Psoas muscle (tissue), 8 donors: ENCODE results near the gene SOD3. TPM values are rescaled to one million over a fixed set of nuclear protein-coding genes. Genes with fewer than 3 reads are reported as not detected.

Experiments used
- ATAC-seq, 4 donors: fragments of 200-7000 bp; cut with Tn5 transposase; one replicate each; pipeline ENCODE4 v1.9.1; 2020; ENCODE audit warnings: moderate library complexity in 3 of 4, mild to moderate bottlenecking in 2 of 4
- DNase-seq, 2 donors: peaks; one replicate each; pipeline ENCODE4 v3.0.0-alpha.2; 2020
- H3K27ac ChIP-seq: fragments of 200-600 bp; one replicate; pipeline ENCODE4 v1.8.0; 2022
- H3K27me3 ChIP-seq, 3 donors: fragments of 200-600 bp in 1 of 3; one replicate each; pipeline versions ENCODE4 v1.6.1 to v1.8.0; 2013 to 2022; ENCODE audit warnings: low read length in 2 of 3, mild to moderate bottlenecking in 2 of 3, moderate library complexity in 1 of 3; ENCODE audit not compliant: insufficient read depth in 3 of 3
- H3K36me3 ChIP-seq, 2 donors: fragments of 200-600 bp in 1 of 2; one replicate each; pipeline versions ENCODE4 v1.6.1 to v1.8.0; 2013 to 2022; ENCODE audit warnings: low read depth in 1 of 2, mild to moderate bottlenecking in 1 of 2, moderate library complexity in 1 of 2; ENCODE audit not compliant: insufficient read depth in 1 of 2
- H3K4me1 ChIP-seq: fragments of 200-600 bp; one replicate; pipeline ENCODE4 v1.8.0; 2022
- H3K4me3 ChIP-seq: fragments of 200-600 bp; one replicate; pipeline ENCODE4 v1.8.0; 2022; ENCODE audit warnings: mild to moderate bottlenecking
- H3K9me3 ChIP-seq: fragments of 200-600 bp; one replicate; pipeline ENCODE4 v1.8.0; 2022
- CTCF ChIP-seq: fragments of 200-600 bp; IDR thresholded peaks from one replicate; pipeline ENCODE4 v1.8.0; 2022; ENCODE audit warnings: antibody characterized with exemption
- WGBS, 3 donors: extraction: QIAGEN DNeasy Blood & Tissue Kit; methylation state at CpG; one replicate each; pipeline versions ENCODE4 v1.1.6 to v1.1.7; 2013; 5-methylcytosine and 5-hydroxymethylcytosine counted together
- intact Hi-C, 2 donors: fragments of 100-400 bp; cut with DNase I; formaldehyde crosslinking; loops; one replicate each; pipeline versions ENCODE4 v1.11.0 to v1.14.2; 2022
- polyA plus RNA-seq, 3 donors: library from polyadenylated mRNA; stranded (reverse); fragments of 200-250 nt; gene quantifications; one replicate each; pipeline ENCODE4 v1.2.3, GENCODE V29; 2013
- total RNA-seq, 4 donors: library from RNA; stranded (reverse); fragmentation: NEBNext Ultra II Directional in 2 of 4; extraction: Animal tissue kit (Norgen Biotek cat#: 25700) in 2 of 4; gene quantifications; one replicate each; pipeline versions ENCODE4 v1.2.1 to v1.2.4, GENCODE V29; 2021 to 2023
- donor health status: healthy with polysubstance abuse.
- donor health status: DM: no; HTN: no; CAD: no; lungs with moderate emphysema.
- donor health status: Bipolar disorder and iron deficiency.
- donor health status: healthy.
- donor health status: DM: yes; HTN: yes; CAD: no.
- donor health status: DM: no; HTN: no; CAD: no.
- donor health status: DM: no; HTN: no; CAD: no.
- donor health status: DM: yes; HTN: yes; CAD: no.

SOD3 gene
- total and polyA plus RNA-seq, 7 donors, result 1.5 to 15.6 (median 5.3) TPM

DNA sequence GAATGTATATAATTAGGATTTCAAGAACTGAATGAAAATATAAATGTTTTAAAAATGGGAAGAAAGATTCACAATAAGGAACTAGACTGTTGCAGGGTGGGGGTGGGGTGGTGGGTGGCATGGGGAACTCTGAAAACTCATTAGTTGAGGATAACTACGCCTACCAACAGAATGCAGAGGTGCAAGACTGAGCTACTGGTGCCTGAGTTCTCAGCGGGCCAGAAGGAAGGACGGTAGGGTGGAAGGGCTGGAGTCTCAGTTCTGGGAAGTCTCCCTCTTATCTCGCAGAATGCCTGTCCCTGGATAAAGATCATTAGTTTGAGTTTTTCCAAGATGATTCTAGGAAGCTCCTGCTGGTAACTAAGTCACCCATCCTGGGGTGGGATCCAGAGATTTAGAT, 1.3 kb upstream of the SOD3 start:
- intact Hi-C loops, result loop anchor here in 1 of 2 donors (5.0 to 10.0 kb wide), 2 partner anchors 42 to 209 kb away; partner anchors contain the start of gene DHX15
- H3K4me1 ChIP-seq, result peaks cover 18% of the 10 kb centered on the region
- H3K36me3 ChIP-seq, result no peaks in the 10 kb centered on the region
- ATAC-seq (no peak), DNase-seq (no peak)
- WGBS, 3 donors, result 72 to 84% (median 79%) methylated on average over 4 of the region's 4 CpGs
- H3K27me3 ChIP-seq, result no peaks in the 10 kb centered on the region
- peak overlapping the region; percentile 55 for H3K4me3 ChIP-seq
- no peaks in the 10 kb centered on the region for H3K9me3 ChIP-seq
- peak overlapping the region; percentile 74 for H3K27ac ChIP-seq
- TF ChIP-seq CTCF, result no peak

GRCh38 chr4:24794480-24794879, 893 bp upstream of the SOD3 start:
- TF ChIP-seq CTCF, result no peak
- DNase-seq, result peak; percentile 41 to 60
- Histone ChIP-seq H3K9me3 (no peaks in the 10 kb centered on the region), H3K4me1 (peaks cover 18% of the 10 kb centered on the region), H3K36me3 (no peaks in the 10 kb centered on the region), H3K27ac (peak overlapping the region; percentile 74), H3K4me3 (peak overlapping the region; percentile 55), H3K27me3 (no peaks in the 10 kb centered on the region)
- ATAC-seq, result peak in 3 of 4 donors; percentile 41 to 65 (median 54)
- 40 to 42% (median 41%) methylated on average over 10 of the region's 10 CpGs for WGBS, 3 donors
- intact Hi-C loops, result loop anchor here in 1 of 2 donors (5.0 to 10.0 kb wide), 2 partner anchors 42 to 210 kb away; partner anchors contain the start of gene DHX15

GRCh38 chr4:24795666-24796381, 451 bp downstream of the SOD3 start:
- H3K27me3 ChIP-seq, result peaks cover 0 to 5% (median 3%) of the 10 kb centered on the region in 3 donors
- ATAC-seq (peak in 2 of 4 donors; percentile 1 to 34), DNase-seq (no peak)
- H3K4me1 ChIP-seq, result peaks cover 20% of the 10 kb centered on the region
- no peaks in the 10 kb centered on the region for H3K36me3 ChIP-seq
- WGBS, 3 donors, result 52 to 61% (median 56%) methylated on average over 9 of the region's 9 CpGs
- H3K27ac ChIP-seq, result peak overlapping the region; percentile 74
- no peaks in the 10 kb centered on the region for H3K9me3 ChIP-seq
- TF ChIP-seq CTCF, result no peak
- H3K4me3 ChIP-seq, result peak overlapping the region; percentile 55
- intact Hi-C loops, result loop anchor here in 1 of 2 donors (10.0 kb wide), 1 partner anchor 211 kb away; the partner anchor contains the start of gene DHX15

GRCh38 chr4:24796620-24797019, 1.2 kb downstream of the SOD3 start:
- no peak for TF ChIP-seq CTCF
- ATAC-seq (no peak), DNase-seq (no peak)
- peaks cover 23% of the 10 kb centered on the region for H3K4me1 ChIP-seq
- no peak overlapping the region for H3K27ac ChIP-seq
- H3K36me3 ChIP-seq, result no peaks in the 10 kb centered on the region
- intact Hi-C loops, result loop anchor here in 1 of 2 donors (10.0 kb wide), 1 partner anchor 212 kb away; the partner anchor contains the start of gene DHX15
- H3K27me3 ChIP-seq, result peaks cover 0 to 5% (median 3%) of the 10 kb centered on the region in 3 donors
- H3K9me3 ChIP-seq, result no peaks in the 10 kb centered on the region
- no peak overlapping the region for H3K4me3 ChIP-seq
